NOMO-1 (cell line): ENCODE data around the gene TXLNA.

Experiments
- DNase-seq, 2 experiments: peaks; one replicate each; lab custom pipeline; 2025; ENCODE audit not compliant: unreplicated experiment in 2 of 2; lab: John Stamatoyannopoulos, UW

TXLNA gene

DNA sequence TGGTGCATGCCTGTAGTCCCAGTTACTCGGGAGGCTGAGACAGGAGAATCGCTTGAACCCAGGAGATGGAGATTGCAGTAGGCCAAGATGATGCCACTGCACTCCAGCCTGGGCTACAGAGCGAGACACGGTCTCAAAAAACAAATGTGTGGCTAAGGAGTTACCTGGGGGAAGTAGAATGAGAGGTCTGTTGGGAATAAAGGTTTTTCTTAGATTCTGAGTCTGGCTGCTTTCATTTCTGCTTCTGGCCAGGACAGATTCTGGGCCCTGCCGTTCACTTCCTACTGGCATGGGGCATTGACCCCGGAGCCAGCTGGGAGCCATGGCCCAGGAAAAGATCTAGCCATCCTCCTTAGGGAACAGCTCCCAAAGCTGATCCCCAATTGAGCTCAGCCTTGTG lies 29.0 kb downstream of the TXLNA start:
- DNase-seq, result no peak

DNA sequence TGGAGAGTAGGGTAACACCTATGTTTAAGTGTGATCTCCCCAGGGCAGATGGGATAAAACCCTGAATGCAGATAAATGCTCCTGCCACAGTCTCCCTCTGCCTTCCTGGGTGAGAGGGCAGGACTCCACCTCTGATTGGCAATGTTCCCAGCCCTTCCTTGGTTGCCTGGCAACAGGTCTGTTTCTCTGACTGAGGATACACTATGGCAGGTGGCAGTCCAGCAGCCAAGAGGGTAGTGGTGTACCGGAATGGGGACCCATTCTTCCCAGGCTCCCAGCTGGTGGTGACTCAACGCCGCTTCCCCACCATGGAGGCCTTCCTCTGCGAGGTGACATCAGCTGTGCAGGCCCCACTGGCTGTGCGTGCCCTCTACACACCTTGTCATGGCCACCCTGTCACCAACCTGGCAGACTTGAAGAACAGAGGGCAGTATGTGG lies 29.4 kb downstream of the TXLNA start, which contains the start of gene DCDC2B:
TSS of gene DCDC2B (plus strand) at position 199 of the 438 bp plus-strand sequence. CDS start at position 204, 5 bp downstream.
- no peak for DNase-seq

DNA sequence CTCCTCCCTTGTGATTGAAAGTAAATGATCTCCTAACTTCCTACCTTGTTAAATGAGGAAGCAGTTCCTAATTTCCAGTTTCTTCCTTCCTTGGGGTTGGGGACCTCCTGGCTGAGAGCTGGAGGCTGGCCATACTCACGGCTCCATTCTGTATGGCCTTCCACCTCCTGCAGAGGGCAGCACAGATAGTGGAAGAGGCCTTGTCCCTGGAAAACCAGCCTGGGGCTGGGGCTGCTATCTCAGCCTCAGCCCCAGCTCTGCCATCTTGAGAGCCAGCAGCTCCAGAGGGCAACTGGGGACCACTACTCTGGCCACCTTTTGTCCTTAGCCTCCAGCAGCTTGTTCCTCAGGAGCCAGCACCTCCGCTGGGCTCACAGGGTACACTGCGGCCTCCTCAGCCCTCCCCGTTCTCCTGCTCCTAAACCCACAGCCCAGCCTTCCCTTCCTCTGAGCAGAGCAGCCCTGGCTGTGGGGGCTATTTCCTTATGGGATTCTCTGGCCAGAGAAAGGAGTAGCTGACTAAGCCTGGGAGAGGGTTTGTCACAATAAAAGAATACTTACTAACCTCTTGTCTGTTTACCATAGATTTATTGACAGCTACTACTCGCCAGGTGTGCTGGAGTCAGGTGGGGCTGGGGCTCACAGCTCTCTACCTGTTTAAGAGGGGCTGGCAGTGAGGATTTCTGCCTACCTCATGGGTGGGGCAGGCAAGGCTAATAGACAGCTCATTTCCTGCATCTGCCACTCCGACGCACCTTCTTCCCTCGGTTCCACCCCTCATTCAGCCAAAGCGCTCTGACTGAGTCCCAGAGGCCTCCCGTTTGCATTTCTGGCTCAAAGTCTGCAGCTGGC lies 36.4 kb downstream of the TXLNA start:
- peak; percentile 24 to 26 for DNase-seq

DNA sequence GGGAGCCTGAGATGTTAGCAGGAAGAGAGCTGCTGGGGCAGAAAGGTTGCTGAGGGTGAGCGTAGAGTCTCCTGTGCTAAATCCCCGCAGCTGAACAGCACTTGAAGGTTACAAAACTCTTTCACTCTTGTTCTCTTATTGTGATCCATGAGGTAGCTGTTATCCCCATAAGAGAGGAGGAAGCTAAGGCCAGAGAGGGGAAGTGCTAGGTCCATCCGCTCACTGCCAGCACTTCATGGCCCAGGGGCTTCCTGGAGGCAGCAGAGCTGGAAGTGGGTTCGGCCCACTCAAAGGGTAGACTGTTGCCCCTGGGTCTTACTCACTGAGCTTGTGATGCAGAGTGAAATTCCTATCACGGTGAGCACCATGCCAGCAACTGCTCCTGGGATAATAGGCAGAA lies 37.1 kb downstream of the TXLNA start:
- no peak for DNase-seq

DNA sequence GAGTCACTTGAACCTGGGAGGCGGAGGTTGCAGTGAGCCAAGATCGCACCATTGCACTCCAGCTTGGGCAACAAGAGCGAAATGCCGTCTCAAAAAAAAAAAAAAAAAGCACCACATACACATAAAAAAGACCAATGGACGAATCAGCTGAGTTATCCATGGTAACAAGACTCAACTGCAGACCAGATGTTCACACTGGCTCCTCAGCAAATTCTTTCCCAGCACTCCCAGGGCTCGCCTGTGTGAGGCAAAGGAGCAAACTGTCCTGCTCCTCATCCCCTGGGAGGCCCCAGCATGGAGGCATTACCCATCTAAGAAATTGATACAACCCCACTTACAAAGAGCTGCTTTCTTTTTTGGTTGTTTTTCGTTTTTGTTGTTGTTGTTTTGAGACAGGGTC lies 39.5 kb downstream of the TXLNA start:
- DNase-seq, result no peak

DNA sequence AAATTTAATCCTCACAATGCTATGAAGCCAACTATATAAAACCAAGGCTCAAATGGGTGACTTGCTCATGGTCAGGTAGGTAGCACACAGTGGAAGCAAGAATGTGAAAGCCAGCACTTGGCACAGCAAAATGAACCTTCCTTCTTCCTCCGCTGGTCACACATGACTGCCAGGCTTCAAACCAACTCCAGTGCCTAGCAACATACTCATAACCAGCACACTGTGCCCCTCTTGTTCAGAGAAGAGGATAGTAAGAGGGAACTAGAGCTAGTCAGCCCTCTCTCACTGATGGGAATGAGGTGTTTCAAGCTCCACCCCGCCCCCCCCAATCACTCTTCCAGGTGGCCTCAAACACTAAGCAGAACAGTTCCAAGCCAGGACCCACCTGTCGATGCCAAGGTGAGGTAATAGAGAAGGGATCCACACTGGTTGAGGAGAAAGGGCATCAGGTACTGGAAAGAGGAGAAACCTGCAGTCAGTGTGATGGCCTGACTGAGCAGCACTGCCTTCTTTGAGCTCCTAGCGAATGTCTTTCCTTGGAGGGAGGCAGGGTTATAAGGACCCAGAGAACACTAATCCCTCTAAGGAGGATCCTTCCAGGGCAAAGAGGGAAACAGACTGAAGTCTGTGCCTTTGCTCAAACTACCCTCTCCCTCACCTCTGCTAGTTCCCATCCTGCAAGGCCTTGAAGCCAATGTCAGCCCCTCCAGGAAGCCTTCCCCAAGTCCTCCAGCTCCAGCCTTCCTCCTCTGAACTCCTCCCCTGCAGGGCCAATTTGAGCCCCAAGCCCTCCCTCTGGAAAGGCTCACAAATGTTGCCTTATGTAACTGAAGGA lies 41.5 kb downstream of the TXLNA start:
- no peak for DNase-seq

DNA sequence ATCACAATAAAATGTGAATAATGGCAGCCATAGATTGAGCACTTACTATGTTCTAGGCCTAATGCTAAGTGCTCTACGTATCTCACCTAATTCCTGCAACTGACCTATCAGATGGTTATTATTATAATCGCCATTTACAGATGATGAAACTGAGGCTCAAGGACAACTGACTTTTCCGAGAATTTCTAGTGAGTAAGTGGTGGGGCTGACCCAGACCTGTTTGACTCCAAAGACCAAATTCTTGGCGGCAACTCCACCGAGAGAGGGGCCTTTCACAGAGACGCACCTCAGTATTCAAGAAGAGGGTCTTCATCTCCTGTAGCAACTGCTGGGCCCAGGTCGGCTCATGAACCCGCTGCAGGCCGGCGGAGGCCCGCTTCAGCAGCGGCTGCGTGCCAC lies 42.1 kb downstream of the TXLNA start:
- no peak for DNase-seq

DNA sequence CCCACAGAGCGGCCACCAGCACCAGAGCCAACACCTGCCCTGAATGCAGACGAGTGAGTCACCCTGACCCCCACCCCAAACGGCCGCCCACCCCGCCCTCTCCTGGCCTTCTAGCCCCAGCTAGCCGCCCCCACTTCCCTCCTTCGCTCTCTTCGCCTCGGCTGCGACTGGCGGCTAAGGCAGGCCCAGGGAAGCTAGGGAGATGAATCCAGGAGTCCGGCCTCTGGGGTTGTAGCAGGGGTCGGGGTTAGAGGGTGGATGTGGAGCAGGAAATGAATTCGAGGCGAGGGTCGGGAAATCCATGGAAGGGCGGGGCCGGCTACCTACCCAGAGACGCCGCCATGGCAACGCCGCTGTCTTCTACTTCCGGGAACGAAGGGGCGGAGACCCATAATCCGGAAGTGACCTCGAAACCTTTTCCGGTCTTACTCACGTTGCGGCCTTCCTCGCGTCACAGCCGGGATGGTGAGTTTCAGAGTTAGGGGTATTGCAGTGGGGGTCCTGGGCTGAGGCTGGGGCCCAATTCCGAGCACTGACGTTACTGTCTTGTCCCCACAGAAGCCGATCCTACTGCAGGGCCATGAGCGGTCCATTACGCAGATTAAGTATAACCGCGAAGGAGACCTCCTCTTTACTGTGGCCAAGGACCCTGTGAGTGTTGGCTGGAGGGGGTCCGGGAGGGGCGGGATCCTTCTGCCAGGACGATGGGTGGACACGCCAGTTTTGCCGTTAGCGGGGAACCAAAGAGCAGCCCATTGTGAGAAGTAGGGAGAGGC lies 42.7 kb downstream of the TXLNA start, which contains the start of the genes EIF3I and TMEM234:
TSS of gene EIF3I (plus strand) at position 428 of the 776 bp plus-strand sequence. CDS start at position 463, 35 bp downstream.
TSS of gene TMEM234 (minus strand) at position 374 of the 776 bp plus-strand sequence. CDS start at position 343, 31 bp downstream.
- DNase-seq, result peak; percentile 63 to 84

DNA sequence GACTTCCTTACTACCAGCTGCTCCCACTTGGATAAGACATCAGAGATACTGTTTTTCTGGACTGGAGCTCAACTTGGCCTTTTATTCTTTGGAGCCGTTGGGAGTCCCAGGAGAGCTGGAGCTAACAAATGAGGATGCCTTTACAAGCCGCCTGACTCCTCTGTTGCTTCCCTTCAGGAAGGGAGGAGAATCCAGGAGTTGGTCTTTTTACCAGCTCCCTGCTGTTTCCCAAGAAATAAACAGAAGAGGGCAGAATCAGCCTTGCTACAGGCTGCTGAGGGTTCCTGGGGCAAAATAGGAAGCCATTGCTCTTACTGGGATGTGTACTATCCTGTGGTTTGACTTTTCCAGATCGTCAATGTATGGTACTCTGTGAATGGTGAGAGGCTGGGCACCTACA lies 44.2 kb downstream of the TXLNA start:
- no peak for DNase-seq

DNA sequence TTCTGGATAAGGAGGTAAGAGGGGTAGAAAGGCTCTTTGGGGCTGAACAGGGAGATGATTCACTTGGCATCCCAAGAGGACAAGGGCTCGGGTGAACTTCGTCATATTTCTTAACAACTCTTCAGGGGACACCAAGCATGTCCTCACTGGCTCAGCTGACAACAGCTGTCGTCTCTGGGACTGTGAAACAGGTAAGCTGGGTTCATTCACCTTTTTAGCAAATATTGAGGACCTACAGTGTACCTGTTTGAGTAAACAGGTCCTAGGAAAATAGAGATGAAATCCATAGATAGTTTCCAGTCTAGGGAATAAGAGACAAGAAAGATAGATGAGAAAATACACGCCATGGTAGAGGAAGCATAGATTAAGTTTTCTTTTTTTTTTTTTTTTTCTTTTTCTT lies 44.8 kb downstream of the TXLNA start:
- no peak for DNase-seq

DNA sequence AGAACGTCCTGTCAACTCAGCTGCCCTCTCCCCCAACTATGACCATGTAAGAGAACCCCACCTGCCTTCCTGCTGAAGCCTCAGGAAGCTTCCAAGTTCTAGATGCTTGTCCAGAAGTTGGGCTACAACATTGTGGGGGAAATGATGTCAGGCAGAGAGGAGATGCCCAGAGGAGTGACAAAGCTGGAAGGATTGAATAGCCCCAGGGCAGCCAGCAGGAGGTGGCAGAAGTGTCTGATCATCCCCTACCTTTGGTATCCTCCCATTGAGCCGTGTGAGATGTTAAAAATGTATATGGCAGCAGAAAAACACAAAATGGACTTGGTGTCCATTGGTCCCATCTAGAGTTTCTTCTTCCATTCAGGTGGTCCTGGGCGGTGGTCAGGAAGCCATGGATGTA lies 49.3 kb downstream of the TXLNA start:
- no peak for DNase-seq

DNA sequence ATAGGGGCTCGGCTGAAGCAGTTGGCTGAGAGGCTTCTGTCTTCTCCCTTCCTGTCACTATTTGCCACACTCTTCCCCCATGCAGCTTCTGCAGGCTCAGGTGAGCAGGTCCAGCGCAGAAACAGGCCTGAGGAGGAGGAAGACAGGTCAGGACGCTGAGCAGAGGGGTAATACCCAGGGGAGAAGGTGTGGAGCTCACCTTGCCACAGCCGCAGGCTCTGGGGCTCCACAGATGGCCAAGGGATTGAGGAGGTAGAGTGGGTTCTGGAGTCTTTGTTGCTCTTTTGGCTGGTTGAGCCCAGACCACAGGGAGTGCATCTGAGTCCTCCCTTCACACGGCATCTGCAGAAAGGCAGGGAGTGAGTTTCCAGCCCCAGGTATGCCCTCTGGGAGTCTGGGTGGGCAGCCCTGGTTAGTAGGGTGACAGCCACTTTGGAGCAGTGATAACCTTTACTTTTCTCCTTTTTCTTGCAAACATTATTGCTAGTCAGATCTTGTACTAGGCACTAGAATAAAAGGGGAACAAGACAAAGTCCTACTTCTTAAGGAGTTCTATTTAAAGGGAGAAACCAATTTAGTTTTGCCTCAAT lies 52.5 kb downstream of the TXLNA start:
- DNase-seq, result no peak

DNA sequence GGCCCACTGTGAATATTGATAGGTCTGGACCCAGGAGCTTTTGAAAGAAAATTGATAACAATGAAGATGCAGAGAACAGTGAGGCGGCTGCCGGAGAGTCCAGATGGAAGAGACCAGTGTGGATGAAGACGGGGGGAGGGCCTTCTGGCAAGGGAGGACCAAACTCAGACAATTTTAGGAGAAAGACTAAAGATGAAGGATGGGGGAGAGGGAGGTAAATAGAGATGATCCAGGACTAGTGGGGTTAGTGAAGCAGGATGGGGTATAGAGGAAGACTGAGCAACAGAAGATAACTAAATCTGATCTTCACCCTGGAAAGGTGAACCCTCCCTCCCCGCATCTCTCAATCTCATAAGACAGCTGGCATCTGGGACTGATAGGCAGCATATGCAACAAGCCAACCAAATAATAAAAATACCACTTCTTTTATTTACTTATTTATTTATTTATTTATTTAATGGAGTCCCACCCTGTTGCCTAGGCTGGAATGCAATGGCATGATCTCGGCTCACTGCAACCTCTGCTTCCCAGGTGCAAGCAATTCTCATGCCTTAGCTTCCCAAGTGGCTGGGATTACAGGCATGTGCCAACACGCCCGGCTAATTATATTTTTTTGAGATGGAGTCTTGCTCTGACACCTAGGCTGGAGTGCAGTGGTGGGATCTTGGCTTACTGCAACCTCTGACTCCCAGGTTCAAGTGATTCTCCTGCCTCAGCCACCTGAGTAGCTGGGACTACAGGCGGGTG lies 53.3 kb downstream of the TXLNA start:
- DNase-seq, result no peak

DNA sequence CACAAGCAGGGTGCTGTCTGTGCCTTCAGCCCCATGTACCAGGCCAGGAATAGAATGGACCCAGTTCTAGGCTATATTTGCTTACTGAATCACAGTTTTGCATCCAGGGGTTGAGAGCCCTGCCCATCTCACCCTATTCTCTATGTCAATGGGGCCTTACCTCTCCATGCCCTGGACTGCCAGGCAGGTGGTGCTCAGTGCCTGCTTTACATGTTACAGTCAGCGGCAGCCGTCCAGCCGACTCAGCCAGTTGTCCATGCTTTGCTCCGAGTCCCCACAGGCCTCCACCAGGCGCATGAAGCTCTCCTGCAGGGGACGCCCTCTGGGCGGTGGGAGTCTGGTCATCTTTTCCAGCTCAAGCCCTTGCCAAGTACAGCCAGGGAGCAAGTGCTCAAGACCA lies 55.3 kb downstream of the TXLNA start:
- no peak for DNase-seq

DNA sequence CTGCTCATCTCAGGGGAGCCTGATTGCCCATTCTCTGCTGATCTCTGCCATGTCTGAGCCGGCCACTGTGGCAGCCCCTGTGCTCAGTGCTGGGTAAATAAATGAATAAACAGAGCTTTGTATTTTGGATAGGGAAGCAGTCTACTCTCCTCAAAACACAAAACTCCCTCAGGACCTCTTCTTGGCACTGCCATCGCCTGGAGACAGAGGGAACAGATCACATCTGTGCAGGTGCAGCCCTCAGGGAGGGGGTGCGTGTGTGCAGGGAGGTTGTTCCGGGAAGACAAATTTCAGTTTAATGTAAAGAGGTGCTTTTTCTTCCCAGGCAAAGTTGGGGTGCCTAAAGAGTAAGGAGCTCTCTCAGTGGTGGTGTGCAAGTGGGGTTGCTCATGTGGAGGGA lies 59.9 kb downstream of the TXLNA start:
- no peak for DNase-seq

DNA sequence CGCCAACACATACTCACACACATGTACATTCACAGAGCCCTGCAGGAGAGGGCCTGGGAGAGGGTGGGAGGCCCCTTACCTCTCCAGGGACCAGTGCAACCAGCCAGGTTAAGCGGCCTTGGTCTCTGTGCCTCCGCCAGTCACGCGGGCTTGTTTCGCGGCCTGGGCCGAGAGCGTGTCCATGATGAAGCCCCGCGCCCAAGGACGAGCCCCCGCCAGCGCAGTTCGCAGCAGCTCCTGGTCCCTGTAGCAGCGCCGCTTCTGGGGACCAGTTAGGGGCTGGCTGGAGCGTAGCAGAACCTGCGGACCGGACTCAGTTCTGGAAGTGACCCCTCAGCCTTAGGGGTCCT lies 60.3 kb downstream of the TXLNA start:
- no peak for DNase-seq

DNA sequence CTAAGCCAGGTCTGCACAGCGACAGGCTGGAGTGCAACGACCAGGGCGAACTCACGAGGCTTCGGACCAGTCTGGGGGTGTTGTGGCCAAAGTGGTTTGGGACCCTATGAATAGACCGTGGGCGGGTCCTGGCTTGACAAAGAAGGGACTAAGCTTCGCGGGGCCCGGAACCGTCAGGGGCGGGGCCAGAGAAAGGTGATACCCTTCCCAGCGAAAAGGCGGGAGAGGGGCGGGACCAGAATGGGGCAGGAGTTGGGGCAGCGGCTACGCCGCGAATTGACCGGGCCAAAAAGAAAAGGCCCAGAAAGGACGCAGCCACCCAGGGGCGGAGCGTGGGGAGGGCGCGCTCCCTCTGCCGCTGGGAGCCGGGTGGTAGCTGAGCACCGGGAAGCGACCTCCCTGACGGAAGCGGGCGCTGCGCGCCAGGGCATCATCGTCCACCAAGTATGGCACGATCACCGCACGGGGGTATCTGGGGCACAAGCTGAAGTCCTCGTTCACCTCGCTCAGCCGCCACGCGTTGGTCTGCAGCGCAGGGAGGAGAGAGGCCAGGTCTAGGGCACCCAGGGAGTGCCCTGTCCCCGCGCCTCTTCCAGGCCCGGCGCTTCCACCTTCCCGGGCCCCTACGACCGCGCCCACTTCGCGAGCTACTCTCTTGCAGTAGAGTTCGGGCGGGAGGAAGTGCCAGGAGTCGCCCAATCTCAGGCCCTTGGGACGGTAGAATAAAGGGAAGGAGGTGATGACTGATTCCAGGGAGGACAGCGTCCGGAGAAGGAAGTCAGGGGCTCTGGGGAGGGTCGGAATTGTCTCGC lies 60.9 kb downstream of the TXLNA start:
- peak; percentile 66 to 70 for DNase-seq

DNA sequence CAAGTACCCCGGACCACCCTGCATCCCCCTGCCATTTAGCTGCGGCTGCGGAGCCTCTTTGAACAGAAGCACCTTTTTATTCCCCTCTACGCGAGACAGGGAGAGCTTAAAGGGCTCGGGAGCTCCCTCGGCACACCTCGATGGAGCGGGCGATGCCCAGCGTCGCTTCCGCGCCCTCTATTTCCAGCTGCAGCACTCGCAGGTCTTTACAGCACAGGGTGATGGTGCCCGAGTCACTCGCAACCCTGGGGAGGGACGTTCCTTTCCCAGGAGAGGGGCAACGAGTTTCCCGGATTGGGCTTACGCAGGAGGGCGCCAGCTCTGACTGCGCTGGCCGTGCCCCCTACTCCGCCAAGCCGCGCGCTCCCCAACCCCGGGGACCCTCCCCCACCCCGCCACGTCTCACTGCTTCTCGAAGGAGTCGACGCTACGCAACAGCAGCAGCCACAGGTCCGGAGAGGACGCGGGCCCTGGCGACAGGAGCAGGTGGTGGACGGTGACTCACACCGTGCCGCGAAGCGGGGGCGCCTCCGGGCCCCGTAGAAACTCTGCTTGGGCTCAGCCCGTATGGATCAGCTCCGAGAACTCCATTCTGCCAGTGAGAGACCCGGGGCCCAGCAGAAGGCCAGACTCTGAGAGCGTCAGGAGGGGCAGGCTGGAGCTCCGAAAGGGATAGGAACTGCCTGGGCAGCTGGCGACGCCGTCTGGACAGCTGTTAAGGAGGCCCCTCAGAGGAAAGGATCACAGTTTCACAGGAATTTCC lies 61.7 kb downstream of the TXLNA start:
- peak; percentile 11 to 12 for DNase-seq
